Chondrocyte (in vitro differentiated cells): ENCODE data around the gene HTR2B. TPM values are rescaled to one million over a fixed set of nuclear protein-coding genes. Genes with fewer than 3 reads are reported as not detected.

ENCODE experiments used
- DNase-seq: peaks from one replicate; pipeline ENCODE4 v3.0.0; 2021; ENCODE audit warnings: mixed read lengths, low spot score
- H3K27ac Mint-ChIP-seq: one replicate; pipeline ENCODE4 v1.8.0; 2021; ENCODE audit warnings: mild to moderate bottlenecking, moderate library complexity, mixed read lengths; ENCODE audit not compliant: unreplicated experiment
- H3K27me3 Mint-ChIP-seq: 2 replicates; pipeline ENCODE4 v1.8.0; 2021; ENCODE audit warnings: low read depth, mixed read lengths
- H3K36me3 Mint-ChIP-seq: 2 replicates; pipeline ENCODE4 v1.8.0; 2021; ENCODE audit warnings: low read depth, mixed read lengths
- H3K4me1 Mint-ChIP-seq: 2 replicates; pipeline ENCODE4 v1.8.0; 2021; ENCODE audit warnings: low read depth, mild to moderate bottlenecking, mixed read lengths
- H3K4me3 Mint-ChIP-seq: one replicate; pipeline ENCODE4 v1.8.0; 2021; ENCODE audit warnings: mild to moderate bottlenecking, moderate library complexity, mixed read lengths; ENCODE audit not compliant: unreplicated experiment
- H3K9me3 Mint-ChIP-seq: 2 replicates; pipeline ENCODE4 v1.8.0; 2021; ENCODE audit warnings: low read depth, mixed read lengths
- total RNA-seq: library from RNA; stranded (reverse); gene quantifications from 3 replicates; pipeline ENCODE4 v1.2.1, GENCODE V29; 2021
- TF ChIP-seq, protein P1 (sequence below): fragments of 200-600 bp; sonication (generic); IDR thresholded peaks from 2 replicates; pipeline ENCODE4 v1.5.0; 2021; ENCODE audit warnings: antibody characterized with exemption, mild to moderate bottlenecking, moderate library complexity

Gene HTR2B
- total RNA-seq, 1 donor from 2014 or later, result 0.85 TPM

DNA sequence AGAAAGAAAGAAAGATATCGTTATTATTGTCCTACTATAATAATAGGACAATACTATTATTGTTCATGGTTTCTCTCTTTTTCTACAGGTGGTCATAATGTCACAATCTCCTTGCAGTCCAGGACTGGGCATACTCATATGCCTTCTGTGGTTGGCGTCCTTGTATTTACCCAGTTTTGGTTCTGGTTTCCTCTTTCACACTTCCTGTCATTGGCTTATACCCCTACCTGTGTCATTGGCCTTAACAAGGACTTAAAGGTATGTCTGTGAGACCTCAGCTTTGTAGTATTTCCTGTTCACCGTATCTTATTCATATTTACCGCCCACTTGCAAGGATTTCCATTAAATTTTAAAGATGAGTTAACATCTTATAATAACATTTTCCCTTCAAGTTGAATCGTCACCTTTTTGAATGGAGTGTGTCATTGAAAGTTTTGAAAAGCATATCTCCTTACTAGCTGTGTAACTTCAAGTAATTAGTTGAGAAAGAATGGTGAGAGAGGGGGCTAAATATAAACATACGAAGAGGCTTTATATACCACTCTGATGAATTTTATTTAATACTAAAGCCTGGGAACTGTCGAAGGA is 36.5 kb upstream of the HTR2B start:
- peak overlapping the region; percentile 24 for H3K4me3 Mint-ChIP-seq
- peak overlapping the region; percentile 99 for H3K27ac Mint-ChIP-seq
- H3K4me1 Mint-ChIP-seq, result peaks cover 72% of the 10 kb centered on the region

GRCh38 chr2:231160701-231161100 is 35.9 kb upstream of the HTR2B start:
- H3K27ac Mint-ChIP-seq, result peak overlapping the region; percentile 99
- H3K4me3 Mint-ChIP-seq, result no peak overlapping the region
- TF ChIP-seq, protein P1, sequence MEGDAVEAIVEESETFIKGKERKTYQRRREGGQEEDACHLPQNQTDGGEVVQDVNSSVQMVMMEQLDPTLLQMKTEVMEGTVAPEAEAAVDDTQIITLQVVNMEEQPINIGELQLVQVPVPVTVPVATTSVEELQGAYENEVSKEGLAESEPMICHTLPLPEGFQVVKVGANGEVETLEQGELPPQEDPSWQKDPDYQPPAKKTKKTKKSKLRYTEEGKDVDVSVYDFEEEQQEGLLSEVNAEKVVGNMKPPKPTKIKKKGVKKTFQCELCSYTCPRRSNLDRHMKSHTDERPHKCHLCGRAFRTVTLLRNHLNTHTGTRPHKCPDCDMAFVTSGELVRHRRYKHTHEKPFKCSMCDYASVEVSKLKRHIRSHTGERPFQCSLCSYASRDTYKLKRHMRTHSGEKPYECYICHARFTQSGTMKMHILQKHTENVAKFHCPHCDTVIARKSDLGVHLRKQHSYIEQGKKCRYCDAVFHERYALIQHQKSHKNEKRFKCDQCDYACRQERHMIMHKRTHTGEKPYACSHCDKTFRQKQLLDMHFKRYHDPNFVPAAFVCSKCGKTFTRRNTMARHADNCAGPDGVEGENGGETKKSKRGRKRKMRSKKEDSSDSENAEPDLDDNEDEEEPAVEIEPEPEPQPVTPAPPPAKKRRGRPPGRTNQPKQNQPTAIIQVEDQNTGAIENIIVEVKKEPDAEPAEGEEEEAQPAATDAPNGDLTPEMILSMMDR, result no peak
- no peak for DNase-seq
- H3K36me3 Mint-ChIP-seq, result peaks cover 11% of the 10 kb centered on the region
- peaks cover 72% of the 10 kb centered on the region for H3K4me1 Mint-ChIP-seq
- H3K9me3 Mint-ChIP-seq, result no peaks in the 10 kb centered on the region
- H3K27me3 Mint-ChIP-seq, result no peaks in the 10 kb centered on the region

More for the DNA sequence above, 36.5 kb upstream of the HTR2B start:
- peaks cover 17% of the 10 kb centered on the region for H3K36me3 Mint-ChIP-seq
- TF ChIP-seq, protein P1, result no peak
- no peaks in the 10 kb centered on the region for H3K27me3 Mint-ChIP-seq
- no peaks in the 10 kb centered on the region for H3K9me3 Mint-ChIP-seq
- no peak for DNase-seq

DNA sequence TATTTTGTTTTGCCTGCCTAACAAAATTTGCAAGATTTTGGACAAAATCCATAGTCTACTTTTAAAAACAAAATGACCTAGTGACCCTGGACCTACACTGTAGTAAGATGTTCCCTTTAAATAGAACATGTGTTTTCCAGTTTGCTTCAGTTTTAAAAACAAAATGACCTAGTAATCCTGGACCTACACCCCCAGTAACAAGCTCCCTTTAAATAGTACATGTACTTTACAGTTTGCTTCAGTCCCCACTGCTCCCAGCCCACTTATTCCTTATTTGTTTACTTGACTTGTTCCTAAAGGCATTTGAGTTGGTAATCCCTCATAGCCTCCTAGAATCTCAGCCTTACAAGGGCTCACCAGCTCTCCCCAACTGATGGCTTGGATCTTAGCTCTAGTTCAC is 34.5 kb upstream of the HTR2B start:
- peak overlapping the region; percentile 46 for H3K27ac Mint-ChIP-seq
- H3K36me3 Mint-ChIP-seq, result peaks cover 6% of the 10 kb centered on the region
- peaks cover 61% of the 10 kb centered on the region for H3K4me1 Mint-ChIP-seq
- H3K9me3 Mint-ChIP-seq, result no peaks in the 10 kb centered on the region
- DNase-seq, result no peak
- H3K27me3 Mint-ChIP-seq, result no peaks in the 10 kb centered on the region
- H3K4me3 Mint-ChIP-seq, result no peak overlapping the region
- TF ChIP-seq, protein P1, result no peak

DNA sequence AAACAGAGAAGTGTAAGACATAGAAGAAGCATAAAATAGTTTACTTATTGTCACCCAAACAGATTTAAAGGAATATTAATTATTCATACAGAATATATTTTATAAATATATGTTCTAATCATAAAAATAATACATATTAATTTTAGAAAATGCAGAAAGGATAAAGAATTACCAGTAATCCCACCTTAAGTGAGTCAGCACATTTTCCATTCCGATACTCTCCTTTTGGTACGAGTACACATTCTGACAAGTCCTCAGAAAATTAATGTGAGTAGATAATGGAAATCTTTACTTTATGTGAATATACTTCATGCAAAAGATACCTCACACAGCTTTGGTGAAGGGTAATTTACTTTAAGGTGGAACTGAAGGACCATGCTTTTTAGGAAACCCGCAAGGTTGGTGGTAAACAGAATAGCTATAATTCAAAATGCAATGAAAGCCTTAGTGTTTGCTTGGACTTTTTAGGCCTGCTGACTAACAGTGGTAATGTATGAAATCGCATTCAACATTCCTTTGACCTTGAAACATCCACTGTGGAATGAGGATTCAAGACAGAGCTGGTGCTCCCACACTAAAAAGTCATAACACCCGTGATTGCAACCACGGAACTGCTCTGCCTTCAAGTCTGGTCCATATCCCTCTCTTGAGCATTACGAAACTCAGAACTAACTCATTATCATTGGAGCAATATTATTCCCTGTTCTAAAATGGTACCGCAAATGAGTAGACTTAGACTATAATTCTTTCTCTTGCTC is 28.1 kb upstream of the HTR2B start:
- Mint-ChIP-seq H3K36me3 (peaks cover 7% of the 10 kb centered on the region), H3K9me3 (no peaks in the 10 kb centered on the region), H3K27ac (peak overlapping the region; percentile 33), H3K4me1 (peaks cover 25% of the 10 kb centered on the region), H3K27me3 (no peaks in the 10 kb centered on the region), H3K4me3 (no peak overlapping the region)
- TF ChIP-seq, protein P1, result no peak
- DNase-seq, result no peak

DNA sequence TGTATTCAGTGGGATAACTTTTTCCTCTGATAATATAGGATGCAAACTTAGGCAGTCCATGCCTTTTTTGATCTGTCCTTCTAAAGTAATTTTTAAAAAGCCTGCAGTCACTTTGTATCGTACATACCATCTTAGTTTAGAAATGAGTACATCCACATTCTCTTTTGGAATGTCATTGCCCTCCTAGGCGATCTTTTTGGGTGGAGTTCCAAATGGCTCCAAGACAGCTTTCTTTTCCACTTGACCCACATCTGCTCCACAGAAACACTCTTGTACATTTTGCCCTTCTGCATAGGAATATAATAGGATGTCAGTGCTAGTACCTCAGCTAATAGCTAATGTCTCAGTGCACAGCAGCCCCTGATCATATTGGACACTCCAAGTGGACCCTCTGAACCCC is 21.8 kb upstream of the HTR2B start:
- Mint-ChIP-seq H3K4me3 (no peak overlapping the region), H3K27ac (peak overlapping the region; percentile 64), H3K4me1 (peaks cover 27% of the 10 kb centered on the region)

More for the DNA sequence above, 21.8 kb upstream of the HTR2B start:
- TF ChIP-seq, protein P1, result no peak
- DNase-seq, result no peak
- H3K36me3 Mint-ChIP-seq, result peaks cover 9% of the 10 kb centered on the region
- no peaks in the 10 kb centered on the region for H3K27me3 Mint-ChIP-seq
- no peaks in the 10 kb centered on the region for H3K9me3 Mint-ChIP-seq
